Frontal cortex (tissue), 4 donors: ENCODE data around the gene SMYD3. TPM values are rescaled to one million over a fixed set of nuclear protein-coding genes. Genes with fewer than 3 reads are reported as not detected.
"Not testable (repeated sequence)": the region's sequence is repeated elsewhere in the genome, so short reads cannot be mapped to it uniquely, and the experiment has no call there.

Experiments used
- DNase-seq, 2 donors: peaks; one replicate each; pipeline ENCODE4 v3.0.0; 2012; ENCODE audit warnings: low spot score in 2 of 2
- FAIRE-seq: peaks from 2 replicates; lab custom pipeline; 2012; peaks lifted over from hg19 to GRCh38; lab: Jason Lieb, UNC
- total RNA-seq: library from RNA; depleted of rRNA; stranded (reverse); fragments of >200 nt; gene quantifications from one replicate; pipeline ENCODE4 v1.2.3, GENCODE V29; 2014
- donor health status: control.
- donor health status: control.
- donor health status: control.

SMYD3 gene
- total RNA-seq, 1 donor from 2014 or later, result 32.2 TPM

GRCh38 chr1:246324033-246324432 is 183.0 kb downstream of the SMYD3 start:
- not testable (repeated sequence) for FAIRE-seq, DNase-seq

- no peak for DNase-seq
- no peak for FAIRE-seq
These were observed 186.8 kb downstream of the SMYD3 start for GRCh38 chr1:246320286-246320685.

GRCh38 chr1:246319083-246319714 is 187.9 kb downstream of the SMYD3 start:
- FAIRE-seq (no peak), DNase-seq (no peak)

- DNase-seq (no peak), FAIRE-seq (no peak)
These were observed 188.5 kb downstream of the SMYD3 start for GRCh38 chr1:246318622-246319021.

- FAIRE-seq, result no peak
- no peak for DNase-seq
These were observed 189.1 kb downstream of the SMYD3 start for GRCh38 chr1:246318036-246318359.

- no peak for FAIRE-seq
- DNase-seq, result no peak
These were observed 189.6 kb downstream of the SMYD3 start for GRCh38 chr1:246317332-246318035.

GRCh38 chr1:246311461-246311860 is 195.6 kb downstream of the SMYD3 start:
- FAIRE-seq, result no peak

GRCh38 chr1:246309247-246309884 is 197.7 kb downstream of the SMYD3 start:
- DNase-seq, result no peak
- no peak for FAIRE-seq

More at GRCh38 chr1:246311461-246311860, 195.6 kb downstream of the SMYD3 start:
- no peak for DNase-seq

GRCh38 chr1:246308533-246309075 is 198.5 kb downstream of the SMYD3 start:
- DNase-seq (no peak), FAIRE-seq (no peak)

GRCh38 chr1:246306415-246307037 is 200.6 kb downstream of the SMYD3 start:
- FAIRE-seq, result no peak

GRCh38 chr1:246304484-246305259 is 202.4 kb downstream of the SMYD3 start:
- FAIRE-seq, result no peak
- no peak for DNase-seq

More at GRCh38 chr1:246306415-246307037, 200.6 kb downstream of the SMYD3 start:
- DNase-seq, result no peak

- no peak for FAIRE-seq
- DNase-seq, result no peak
These were observed 204.3 kb downstream of the SMYD3 start for GRCh38 chr1:246302711-246303317.

GRCh38 chr1:246302251-246302625 is 204.8 kb downstream of the SMYD3 start:
- FAIRE-seq (no peak), DNase-seq (no peak)

GRCh38 chr1:246301553-246302250 is 205.4 kb downstream of the SMYD3 start:
- DNase-seq (no peak), FAIRE-seq (no peak)

- DNase-seq (no peak), FAIRE-seq (no peak)
These were observed 206.2 kb downstream of the SMYD3 start for GRCh38 chr1:246300626-246301549.

- FAIRE-seq (no peak), DNase-seq (no peak)
These were observed 209.5 kb downstream of the SMYD3 start for GRCh38 chr1:246297279-246298265.

GRCh38 chr1:246295968-246296367 is 211.1 kb downstream of the SMYD3 start:
- no peak for DNase-seq
- FAIRE-seq, result no peak
